Prostate gland (tissue), 2 donors: Measurements from ENCODE around the gene ME3.

Source experiments
- POLR2A ChIP-seq: fragments of 450-650 bp; IDR thresholded peaks from one replicate; pipeline ENCODE4 v1.6.1; 2016; ENCODE audit warnings: antibody characterized with exemption, mild to moderate bottlenecking
- TF ChIP-seq, protein P1 (sequence below), 4 experiments: fragments of 200-600 bp in 2 of 4; fragments of 450-650 bp in 2 of 4; sonication (generic) in 2 of 4; IDR thresholded peaks; 1 replicate in 3 of 4; 2 replicates in 1 of 4; pipeline ENCODE4 v1.5.1; 2016 to 2019; ENCODE audit warnings: antibody characterized with exemption in 4 of 4, mild to moderate bottlenecking in 2 of 4, moderate library complexity in 2 of 4

- TF ChIP-seq, protein P1, sequence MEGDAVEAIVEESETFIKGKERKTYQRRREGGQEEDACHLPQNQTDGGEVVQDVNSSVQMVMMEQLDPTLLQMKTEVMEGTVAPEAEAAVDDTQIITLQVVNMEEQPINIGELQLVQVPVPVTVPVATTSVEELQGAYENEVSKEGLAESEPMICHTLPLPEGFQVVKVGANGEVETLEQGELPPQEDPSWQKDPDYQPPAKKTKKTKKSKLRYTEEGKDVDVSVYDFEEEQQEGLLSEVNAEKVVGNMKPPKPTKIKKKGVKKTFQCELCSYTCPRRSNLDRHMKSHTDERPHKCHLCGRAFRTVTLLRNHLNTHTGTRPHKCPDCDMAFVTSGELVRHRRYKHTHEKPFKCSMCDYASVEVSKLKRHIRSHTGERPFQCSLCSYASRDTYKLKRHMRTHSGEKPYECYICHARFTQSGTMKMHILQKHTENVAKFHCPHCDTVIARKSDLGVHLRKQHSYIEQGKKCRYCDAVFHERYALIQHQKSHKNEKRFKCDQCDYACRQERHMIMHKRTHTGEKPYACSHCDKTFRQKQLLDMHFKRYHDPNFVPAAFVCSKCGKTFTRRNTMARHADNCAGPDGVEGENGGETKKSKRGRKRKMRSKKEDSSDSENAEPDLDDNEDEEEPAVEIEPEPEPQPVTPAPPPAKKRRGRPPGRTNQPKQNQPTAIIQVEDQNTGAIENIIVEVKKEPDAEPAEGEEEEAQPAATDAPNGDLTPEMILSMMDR (IDR thresholded peaks at IDR 0.05) = no peak
- no peak for TF ChIP-seq POLR2A
Measured at GRCh38 chr11:86447763-86448480, 224.5 kb downstream of the ME3 start.
